Breast epithelium (tissue), 4 donors: ENCODE data around the gene CCDC15. TPM values are rescaled to one million over a fixed set of nuclear protein-coding genes. Genes with fewer than 3 reads are reported as not detected.

ENCODE experiments used
- DNase-seq, 2 donors: peaks; one replicate each; pipeline ENCODE4 v3.0.0-alpha.2; 2019; ENCODE audit warnings: low spot score in 2 of 2
- H3K27ac ChIP-seq, 2 donors: fragments of 200-600 bp; sonication (generic) in 1 of 2; one replicate each; pipeline ENCODE4 v1.5.1; 2016 to 2019; ENCODE audit warnings: mild to moderate bottlenecking in 1 of 2
- H3K27me3 ChIP-seq, 2 donors: fragments of 200-600 bp; sonication (generic) in 1 of 2; one replicate each; pipeline versions ENCODE4 v1.5.1 to v1.6.0; 2017 to 2019; ENCODE audit warnings: control low read depth in 1 of 2, mild to moderate bottlenecking in 1 of 2
- H3K36me3 ChIP-seq: fragments of 200-600 bp; one replicate; pipeline ENCODE4 v1.5.1; 2019
- H3K4me1 ChIP-seq, 2 donors: fragments of 200-600 bp; sonication (generic); one replicate each; pipeline ENCODE4 v1.5.1; 2016 to 2019; ENCODE audit warnings: control low read depth in 1 of 2
- H3K4me3 ChIP-seq, 3 donors: fragments of 200-600 bp; sonication (generic); 1 replicate in 2 of 3; 2 replicates in 1 of 3; pipeline ENCODE4 v1.5.1; 2016 to 2019; ENCODE audit warnings: mild to moderate bottlenecking in 3 of 3, moderate library complexity in 2 of 3
- H3K9me3 ChIP-seq, 2 donors: fragments of 200-600 bp; sonication (generic) in 1 of 2; one replicate each; pipeline ENCODE4 v1.5.1; 2016 to 2019; ENCODE audit warnings: control low read depth in 1 of 2
- POLR2A ChIP-seq: fragments of 450-650 bp; IDR thresholded peaks from one replicate; pipeline ENCODE4 v1.6.1; 2016; ENCODE audit warnings: antibody characterized with exemption, mild to moderate bottlenecking, moderate library complexity
- POLR2AphosphoS5 ChIP-seq, 3 donors: sonication (generic); formaldehyde crosslinking; IDR thresholded peaks; one replicate each; pipeline ENCODE4 v1.6.1; 2017; ENCODE audit warnings: antibody characterized with exemption in 3 of 3
- intact Hi-C: fragments of 100-400 bp; cut with DNase I; formaldehyde crosslinking; loops from one replicate; pipeline ENCODE4 v1.15.1; 2023; ENCODE audit warnings: low total_unique reads
- total RNA-seq, 3 donors: library from RNA; depleted of rRNA; stranded (reverse); fragments of >200 nt; gene quantifications; one replicate each; pipeline ENCODE4 v1.1.0, GENCODE V29; 2016
- TF ChIP-seq, protein P1 (sequence below), 3 donors: fragments of 450-650 bp; IDR thresholded peaks; one replicate each; pipeline ENCODE4 v1.5.1; 2016 to 2017; ENCODE audit warnings: antibody characterized with exemption in 3 of 3, mild to moderate bottlenecking in 3 of 3, moderate library complexity in 3 of 3

CCDC15 gene
- total RNA-seq, 3 donors from 2014 or later, result 2.1 to 4.4 (median 2.6) TPM

DNA sequence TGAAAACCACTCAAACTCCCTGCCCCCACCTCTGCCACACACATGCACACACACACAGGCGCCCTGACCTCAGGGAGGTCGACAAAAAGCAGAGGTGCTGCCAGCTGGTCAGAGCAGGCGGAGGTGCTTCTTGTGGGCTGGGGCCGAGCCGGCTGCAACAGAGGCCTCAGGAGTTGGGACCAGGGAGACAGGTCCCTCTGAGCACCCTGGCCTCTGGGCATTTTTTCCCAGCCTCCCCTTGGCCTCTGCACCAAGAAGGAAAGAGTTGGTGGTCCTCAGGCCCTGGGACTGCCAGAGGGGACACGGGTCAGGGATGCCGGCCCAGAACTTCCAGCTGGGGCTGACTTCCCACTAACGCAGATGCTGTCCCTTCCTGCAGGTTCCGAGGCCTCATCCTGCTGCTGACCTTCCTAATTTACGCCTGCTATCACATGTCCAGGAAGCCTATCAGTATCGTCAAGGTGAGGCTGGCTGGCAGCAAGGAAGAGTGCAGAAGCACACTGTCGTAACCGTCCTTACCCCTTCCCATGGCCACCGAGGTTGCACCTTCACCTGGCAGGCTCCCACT lies 122.5 kb downstream of the CCDC15 start:
- Histone ChIP-seq H3K27me3 (no peaks in the 10 kb centered on the region), H3K36me3 (no peaks in the 10 kb centered on the region), H3K27ac (no peak overlapping the region), H3K4me1 (no peaks in the 10 kb centered on the region), H3K9me3 (no peaks in the 10 kb centered on the region), H3K4me3 (no peak overlapping the region)
- TF ChIP-seq POLR2AphosphoS5 (IDR thresholded peaks at IDR 0.05) (no peak), POLR2A (no peak)
- TF ChIP-seq, protein P1, sequence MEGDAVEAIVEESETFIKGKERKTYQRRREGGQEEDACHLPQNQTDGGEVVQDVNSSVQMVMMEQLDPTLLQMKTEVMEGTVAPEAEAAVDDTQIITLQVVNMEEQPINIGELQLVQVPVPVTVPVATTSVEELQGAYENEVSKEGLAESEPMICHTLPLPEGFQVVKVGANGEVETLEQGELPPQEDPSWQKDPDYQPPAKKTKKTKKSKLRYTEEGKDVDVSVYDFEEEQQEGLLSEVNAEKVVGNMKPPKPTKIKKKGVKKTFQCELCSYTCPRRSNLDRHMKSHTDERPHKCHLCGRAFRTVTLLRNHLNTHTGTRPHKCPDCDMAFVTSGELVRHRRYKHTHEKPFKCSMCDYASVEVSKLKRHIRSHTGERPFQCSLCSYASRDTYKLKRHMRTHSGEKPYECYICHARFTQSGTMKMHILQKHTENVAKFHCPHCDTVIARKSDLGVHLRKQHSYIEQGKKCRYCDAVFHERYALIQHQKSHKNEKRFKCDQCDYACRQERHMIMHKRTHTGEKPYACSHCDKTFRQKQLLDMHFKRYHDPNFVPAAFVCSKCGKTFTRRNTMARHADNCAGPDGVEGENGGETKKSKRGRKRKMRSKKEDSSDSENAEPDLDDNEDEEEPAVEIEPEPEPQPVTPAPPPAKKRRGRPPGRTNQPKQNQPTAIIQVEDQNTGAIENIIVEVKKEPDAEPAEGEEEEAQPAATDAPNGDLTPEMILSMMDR (IDR thresholded peaks at IDR 0.05), result no peak
- intact Hi-C loops, result no loop called here
- no peak for DNase-seq

DNA sequence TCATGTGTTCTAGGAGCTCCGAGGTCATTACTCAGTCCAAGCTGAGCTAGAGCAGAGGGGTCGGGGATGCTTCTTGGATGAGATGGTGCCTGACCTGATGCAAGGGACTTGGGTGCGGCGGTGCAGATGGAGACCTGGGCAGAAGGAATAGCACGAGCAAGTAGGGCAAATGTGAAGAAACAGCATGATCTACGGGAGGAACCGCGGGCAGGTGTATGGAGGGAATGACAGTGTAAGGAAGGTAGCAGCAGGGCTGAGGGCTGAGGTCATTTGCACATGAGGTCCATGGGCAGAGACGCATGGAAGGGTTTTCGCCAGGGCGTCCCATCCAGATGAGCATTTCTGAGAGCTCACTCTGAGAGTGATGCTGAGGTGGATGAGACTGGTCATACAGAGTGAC lies 124.0 kb downstream of the CCDC15 start:
- intact Hi-C loops, result no loop called here

GRCh38 chr11:125078516-125079140 lies 124.6 kb downstream of the CCDC15 start:
- no peak for DNase-seq
- H3K4me1 ChIP-seq, result no peaks in the 10 kb centered on the region
- H3K27me3 ChIP-seq, result no peaks in the 10 kb centered on the region
- H3K4me3 ChIP-seq, result no peak overlapping the region
- intact Hi-C loops, result no loop called here
- H3K27ac ChIP-seq, result no peak overlapping the region
- no peaks in the 10 kb centered on the region for H3K9me3 ChIP-seq
- TF ChIP-seq, protein P1 (IDR thresholded peaks at IDR 0.05), result no peak
- TF ChIP-seq POLR2A (no peak), POLR2AphosphoS5 (IDR thresholded peaks at IDR 0.05) (no peak)
- no peaks in the 10 kb centered on the region for H3K36me3 ChIP-seq

More for the DNA sequence above, 124.0 kb downstream of the CCDC15 start:
- Histone ChIP-seq H3K4me3 (no peak overlapping the region), H3K9me3 (no peaks in the 10 kb centered on the region), H3K27me3 (no peaks in the 10 kb centered on the region), H3K36me3 (no peaks in the 10 kb centered on the region), H3K4me1 (no peaks in the 10 kb centered on the region), H3K27ac (no peak overlapping the region)
- no peak for DNase-seq
- TF ChIP-seq POLR2A (no peak), POLR2AphosphoS5 (IDR thresholded peaks at IDR 0.05) (no peak)
- TF ChIP-seq, protein P1 (IDR thresholded peaks at IDR 0.05), result no peak

DNA sequence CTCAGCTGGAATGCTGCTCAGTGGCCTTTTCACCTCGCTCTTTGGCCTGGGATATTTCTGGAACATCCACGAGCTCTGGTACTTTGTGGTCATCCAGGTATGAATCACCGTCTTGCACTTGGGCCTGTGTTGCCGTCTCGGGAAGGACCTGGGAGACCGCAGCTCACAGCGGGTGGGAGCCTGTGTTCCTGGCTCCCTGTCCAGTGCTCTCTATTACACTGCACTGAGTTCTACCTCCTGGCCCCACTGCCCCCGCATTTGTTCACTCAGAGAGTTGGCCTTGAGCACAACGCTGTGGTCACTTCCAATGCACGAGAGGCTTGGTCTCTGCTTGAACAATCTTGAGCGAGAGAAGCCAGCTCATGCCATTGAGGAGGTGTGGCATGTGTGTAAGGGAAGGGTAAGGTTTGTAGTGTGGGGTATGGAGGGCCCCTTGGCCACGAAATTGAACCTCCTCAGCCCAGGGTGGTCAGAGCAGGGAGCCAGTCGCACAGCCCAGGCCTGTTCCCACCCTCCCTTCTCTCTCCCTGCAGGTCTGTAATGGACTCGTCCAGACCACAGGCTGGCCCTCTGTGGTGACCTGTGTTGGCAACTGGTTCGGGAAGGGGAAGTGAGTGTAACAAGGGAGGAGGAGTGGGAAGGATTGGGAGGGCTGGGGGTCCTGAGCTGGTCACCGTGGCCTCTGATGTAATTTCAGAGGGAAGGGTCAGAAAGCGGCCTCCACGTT lies 125.3 kb downstream of the CCDC15 start:
- Histone ChIP-seq H3K36me3 (no peaks in the 10 kb centered on the region), H3K4me1 (no peaks in the 10 kb centered on the region), H3K27ac (no peak overlapping the region), H3K27me3 (no peaks in the 10 kb centered on the region), H3K9me3 (no peaks in the 10 kb centered on the region), H3K4me3 (no peak overlapping the region)
- TF ChIP-seq POLR2AphosphoS5 (IDR thresholded peaks at IDR 0.05) (no peak), POLR2A (no peak)
- TF ChIP-seq, protein P1 (IDR thresholded peaks at IDR 0.05), result no peak
- intact Hi-C loops, result no loop called here
- DNase-seq, result no peak
